ENCODE measurements around the gene FAM227A. TPM values are rescaled to one million over a fixed set of nuclear protein-coding genes. Genes with fewer than 3 reads are reported as not detected.
"Not testable (repeated sequence)": the region's sequence is repeated elsewhere in the genome, so short reads cannot be mapped to it uniquely, and the experiment has no call there.

FAM227A gene
- total RNA-seq, 1 experiment from 2014 or later = 0.33 TPM

- DNase-seq (ENCODE audit: low spot score) = no peak
Observed at GRCh38 chr22:38611559-38611958, 44.6 kb downstream of the FAM227A start.

DNA sequence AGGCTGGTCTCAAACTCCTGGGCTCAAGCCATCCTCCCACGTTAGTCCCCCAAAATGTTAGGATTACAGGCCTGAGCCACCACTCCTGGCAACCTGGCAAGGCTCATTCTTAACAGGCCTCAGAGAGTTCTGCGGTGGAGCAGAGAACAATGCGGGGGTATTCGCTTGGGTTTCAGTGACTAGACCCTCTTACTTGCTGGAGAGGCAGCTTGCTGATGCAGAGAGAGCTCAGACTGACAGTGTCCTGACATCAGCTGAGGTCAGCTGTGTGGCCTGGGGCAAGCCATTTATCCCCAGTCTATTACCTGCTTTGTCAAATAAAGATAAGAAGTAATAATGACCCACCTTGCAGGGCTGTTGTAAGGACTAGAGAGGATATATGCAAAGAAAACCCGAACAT, 46.0 kb downstream of the FAM227A start:
- no peak for DNase-seq (ENCODE audit: low spot score)

- DNase-seq (ENCODE audit: low spot score) = no peak
Observed at GRCh38 chr22:38608992-38609750, 47.0 kb downstream of the FAM227A start.

GRCh38 chr22:38607680-38608079, 48.5 kb downstream of the FAM227A start:
- DNase-seq (ENCODE audit: low spot score) = no peak

DNA sequence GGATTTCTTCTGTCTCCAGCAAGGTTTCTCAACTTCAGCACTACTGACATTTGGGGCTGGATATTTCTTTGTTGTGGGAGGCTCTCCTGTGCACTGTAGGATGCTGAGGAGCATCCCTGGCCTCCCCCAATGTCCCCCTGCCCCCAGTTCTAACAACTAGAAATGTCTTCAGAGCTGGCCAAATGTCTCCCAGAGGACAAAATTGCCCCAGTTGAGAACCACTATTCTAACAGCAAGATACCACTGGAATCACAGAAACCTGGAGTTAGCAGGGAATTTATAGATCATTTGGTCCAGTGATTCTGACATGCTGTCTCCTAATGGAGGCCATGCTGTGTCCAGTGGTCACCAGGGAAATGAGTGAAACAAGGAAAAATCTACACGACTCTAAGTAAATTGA, 54.0 kb downstream of the FAM227A start:
- no peak for DNase-seq (ENCODE audit: low spot score)

DNA sequence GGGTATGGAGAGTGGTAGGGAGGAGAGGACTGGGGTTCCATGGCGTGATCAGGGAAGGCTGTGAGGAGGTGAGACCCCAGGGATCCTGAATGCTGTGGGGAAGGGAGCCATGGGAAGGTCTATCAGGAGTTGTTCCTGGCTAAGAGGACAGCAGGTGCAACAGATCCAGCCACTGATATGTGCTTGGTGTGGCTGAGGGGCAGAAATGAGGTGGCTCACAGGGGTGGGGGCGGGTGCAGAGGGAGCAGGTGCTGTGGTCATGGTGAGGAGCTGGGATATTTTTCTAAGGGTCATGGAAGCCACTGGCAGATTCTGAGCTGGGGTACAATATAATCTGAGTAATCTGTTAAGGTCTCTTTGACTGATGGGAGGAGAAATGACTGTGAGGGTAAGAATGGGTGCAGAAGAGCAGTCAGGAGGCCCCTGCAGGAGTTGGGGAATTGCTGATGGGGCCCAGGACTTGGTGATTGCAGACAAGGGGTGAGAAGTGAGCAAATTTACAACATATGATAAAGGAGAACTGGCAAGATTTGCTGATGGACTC, 54.9 kb downstream of the FAM227A start:
- DNase-seq (ENCODE audit: low spot score) = no peak

GRCh38 chr22:38599466-38599865, 56.7 kb downstream of the FAM227A start:
- DNase-seq (ENCODE audit: low spot score) = no peak

DNA sequence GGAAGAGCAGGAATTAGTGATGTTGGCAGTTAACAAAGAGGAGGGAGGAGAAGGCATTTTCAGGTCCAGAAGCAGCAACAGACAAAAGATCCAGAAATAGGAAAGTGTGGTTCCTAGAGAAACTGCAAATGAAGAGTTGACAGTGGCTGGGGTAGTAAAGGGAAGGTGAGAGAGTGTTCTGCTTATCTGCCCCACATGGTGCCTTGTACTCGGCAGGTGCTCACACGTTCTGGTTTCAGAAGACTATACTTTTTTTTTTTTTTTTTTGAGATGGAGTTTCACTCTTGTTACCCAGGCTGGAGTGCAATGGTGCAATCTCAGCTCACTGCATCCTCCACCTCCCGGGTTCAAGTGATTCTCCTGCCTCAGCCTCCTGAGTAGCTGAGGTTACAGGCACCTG, 73.3 kb downstream of the FAM227A start:
- not testable (repeated sequence) for DNase-seq (ENCODE audit: low spot score)

GRCh38 chr22:38578505-38578904, 77.7 kb downstream of the FAM227A start:
- DNase-seq (ENCODE audit: low spot score) = no peak

GRCh38 chr22:38572065-38572464, 84.1 kb downstream of the FAM227A start:
- DNase-seq (ENCODE audit: low spot score) = peak; percentile 39

DNA sequence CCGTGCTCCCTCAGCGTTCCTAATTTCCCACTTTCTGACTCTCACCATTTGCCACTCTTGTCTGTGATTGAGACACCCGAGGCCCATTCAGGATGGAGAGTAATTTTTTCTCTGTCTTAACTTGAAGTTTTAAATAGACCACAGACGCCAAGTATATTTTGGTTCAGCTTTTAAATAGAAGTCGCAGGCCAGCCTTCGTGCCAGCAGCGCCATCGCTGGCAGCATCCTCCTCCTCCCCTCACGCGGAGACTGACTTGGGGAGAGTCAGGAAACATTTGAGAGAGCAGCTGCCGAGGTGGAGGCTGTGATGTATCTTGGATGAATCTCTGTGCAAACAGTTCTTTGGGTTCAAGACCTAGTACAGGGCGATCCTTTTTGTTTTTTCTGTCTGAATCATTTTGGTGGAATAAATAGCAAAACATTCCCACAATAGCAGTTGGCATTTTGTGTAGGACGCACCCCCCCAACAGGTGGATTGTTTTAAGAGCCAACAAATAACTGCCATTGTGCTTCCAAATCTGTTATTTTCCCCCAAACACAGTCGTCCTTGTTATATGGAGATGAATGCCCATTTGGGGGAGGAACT, 85.3 kb downstream of the FAM227A start:
- DNase-seq (ENCODE audit: low spot score) = peak; percentile 21

DNA sequence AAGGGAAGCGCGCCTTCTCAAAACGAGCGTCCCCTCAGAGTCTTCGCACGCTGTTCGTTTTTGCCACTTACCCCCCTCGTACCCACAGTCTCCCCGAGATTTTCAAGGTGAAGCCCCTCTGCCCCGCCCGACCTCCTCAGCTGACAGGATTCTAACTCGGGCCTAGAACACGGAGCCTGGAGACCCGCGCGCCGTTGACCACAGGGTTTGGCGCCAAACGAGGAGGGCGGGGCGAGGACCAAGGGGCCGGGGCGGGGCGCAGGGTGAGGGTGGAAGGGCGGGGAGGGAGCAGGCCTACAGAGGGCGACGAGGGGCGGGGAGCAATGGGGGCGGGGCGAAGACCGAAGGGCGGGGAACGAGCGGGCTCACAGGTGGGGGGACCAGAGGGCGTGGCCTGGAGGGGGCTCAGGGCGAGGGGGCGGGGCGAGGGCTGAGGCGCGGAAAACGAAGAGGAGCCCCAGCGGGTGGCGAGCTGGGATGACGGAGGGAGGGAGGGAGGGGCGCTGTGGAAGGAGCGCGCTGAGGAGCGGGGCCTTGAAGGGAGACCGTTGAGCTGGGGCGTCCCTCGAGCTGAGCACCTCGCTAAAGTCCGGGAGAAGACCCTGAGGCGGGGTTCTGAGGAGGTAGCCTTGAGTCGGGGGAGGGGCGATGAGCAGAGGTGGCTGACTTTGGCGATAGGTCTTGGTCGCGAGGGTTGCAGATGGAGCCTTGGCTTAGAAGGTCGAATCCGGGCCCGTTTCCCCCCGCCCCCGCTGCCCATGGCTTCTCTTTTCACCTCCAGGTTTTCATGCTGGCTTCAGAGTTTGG, 86.0 kb downstream of the FAM227A start, which contains the start of gene DMC1:
Gene DMC1 (minus strand): TSS at position 212 of the 807 bp plus-strand sequence. CDS start 1,927 bp downstream, outside the sequence.
- DNase-seq (ENCODE audit: low spot score) = peak; percentile 75

DNA sequence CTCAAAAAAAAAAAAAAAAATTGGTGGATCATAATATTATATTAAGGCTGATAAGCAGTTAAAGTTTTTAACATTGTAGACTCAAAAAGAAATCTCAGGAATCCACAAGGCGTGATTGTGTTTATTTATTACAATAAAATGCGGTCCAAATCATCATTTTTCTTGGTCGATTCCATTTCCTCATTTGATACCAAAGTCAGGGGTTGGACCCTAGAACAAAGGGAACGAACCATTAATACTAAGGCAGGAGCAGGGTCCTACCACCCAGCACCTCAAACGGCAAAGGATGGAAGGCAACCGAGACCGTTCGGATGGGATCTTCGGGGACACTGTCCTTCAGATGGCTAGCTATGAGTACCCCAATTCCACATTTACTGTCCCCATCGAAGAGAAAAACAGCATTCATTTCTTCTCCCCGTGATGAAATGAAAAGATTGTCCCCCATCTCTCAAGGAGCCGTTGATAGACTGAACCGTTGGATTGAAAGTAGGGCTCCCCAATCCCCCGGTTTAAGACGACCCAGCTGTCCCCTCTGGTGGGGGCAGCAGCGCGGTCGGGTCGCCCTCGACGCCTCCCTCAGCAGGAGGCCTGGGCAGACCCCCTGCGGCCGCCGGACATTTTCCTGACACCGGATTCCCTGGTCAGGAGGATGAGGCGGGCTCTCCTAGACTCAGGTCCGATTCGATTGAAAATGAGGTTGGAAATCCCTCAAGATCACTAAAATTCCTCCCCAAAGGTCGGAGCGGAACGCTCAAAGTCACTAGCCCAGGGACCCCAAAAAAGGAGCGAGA, 86.8 kb downstream of the FAM227A start:
- DNase-seq (ENCODE audit: low spot score) = no peak

DNA sequence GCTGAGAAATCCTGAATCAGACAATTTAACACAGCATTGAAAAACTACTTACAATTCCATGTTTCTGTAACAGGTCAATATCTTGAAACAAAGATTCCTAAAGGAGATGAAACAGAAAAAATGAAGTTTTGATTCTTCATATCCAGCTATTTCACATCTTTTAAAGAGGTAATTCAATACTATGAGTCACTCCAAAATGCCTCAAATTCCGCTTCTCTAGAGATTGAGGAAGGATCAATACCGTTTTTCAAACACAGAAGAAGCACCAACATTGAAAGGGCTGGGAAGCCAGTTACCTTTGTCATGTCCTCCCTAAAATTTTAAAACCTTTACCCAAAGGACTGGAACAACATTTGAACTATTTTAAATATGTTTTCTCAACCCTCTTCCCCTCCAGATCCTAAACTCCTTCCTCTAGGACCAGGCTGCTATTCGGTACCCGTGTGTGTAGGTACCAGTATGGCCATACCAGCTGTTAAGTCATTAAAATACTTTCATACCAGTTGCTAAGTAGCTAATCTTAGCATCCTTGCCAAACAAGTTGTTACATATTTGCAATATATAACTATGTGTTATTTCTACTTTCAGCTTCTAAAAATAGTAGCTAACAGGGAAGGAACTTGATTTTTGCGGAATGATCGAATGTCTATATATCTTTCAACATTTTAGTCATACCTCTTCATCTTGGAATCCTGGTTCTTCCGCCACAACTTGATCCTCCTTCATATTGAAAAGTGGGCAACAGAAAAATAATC, 88.5 kb downstream of the FAM227A start:
- DNase-seq (ENCODE audit: low spot score) = no peak

GRCh38 chr22:38566726-38567504, 89.3 kb downstream of the FAM227A start:
- DNase-seq (ENCODE audit: low spot score) = no peak

- no peak for DNase-seq (ENCODE audit: low spot score)
Observed at GRCh38 chr22:38565441-38565840, 90.8 kb downstream of the FAM227A start.

GRCh38 chr22:38564669-38565068, 91.5 kb downstream of the FAM227A start:
- DNase-seq (ENCODE audit: low spot score) = no peak

- DNase-seq (ENCODE audit: low spot score) = no peak
Observed at GRCh38 chr22:38554281-38554680, 101.9 kb downstream of the FAM227A start.

GRCh38 chr22:38549101-38549894, 106.9 kb downstream of the FAM227A start:
- DNase-seq (ENCODE audit: low spot score) = no peak

Data from H4 (cell line).